Measurements from ENCODE around the gene DCLRE1C. TPM values are rescaled to one million over a fixed set of nuclear protein-coding genes. Genes with fewer than 3 reads are reported as not detected.
"Not testable (repeated sequence)": the region's sequence is repeated elsewhere in the genome, so short reads cannot be mapped to it uniquely, and the experiment has no call there.

Gene DCLRE1C
- total RNA-seq, 4 donors from 2014 or later, result 10.5 to 22.6 (median 16.6) TPM

GRCh38 chr10:14910953-14911352 is 42.9 kb downstream of the DCLRE1C start:
- H3K36me3 ChIP-seq, result no peaks in the 10 kb centered on the region

GRCh38 chr10:14909101-14909500 is 44.8 kb downstream of the DCLRE1C start:
- intact Hi-C loops (cut with DNase I; ENCODE audit: low total_unique reads), result no loop called here

More at GRCh38 chr10:14910953-14911352, 42.9 kb downstream of the DCLRE1C start:
- Histone ChIP-seq H3K27ac (no peak overlapping the region), H3K9me3 (no peaks in the 10 kb centered on the region), H3K4me1 (no peaks in the 10 kb centered on the region), H3K4me3 (no peak overlapping the region), H3K27me3 (no peaks in the 10 kb centered on the region)
- intact Hi-C loops (cut with DNase I; ENCODE audit: low total_unique reads), result no loop called here
- no peak for TF ChIP-seq POLR2A (IDR thresholded peaks at IDR 0.05)
- TF ChIP-seq CTCF (IDR thresholded peaks at IDR 0.05), result no peak
- DNase-seq, result no peak

GRCh38 chr10:14907591-14907990 is 46.3 kb downstream of the DCLRE1C start:
- H3K9me3 ChIP-seq; H3K27ac ChIP-seq; H3K4me1 ChIP-seq; DNase-seq; H3K36me3 ChIP-seq; H3K27me3 ChIP-seq; intact Hi-C loops (cut with DNase I; ENCODE audit: low total_unique reads); H3K4me3 ChIP-seq: not testable (repeated sequence)

More at GRCh38 chr10:14909101-14909500, 44.8 kb downstream of the DCLRE1C start:
- Histone ChIP-seq H3K27ac (no peak overlapping the region), H3K27me3 (no peaks in the 10 kb centered on the region), H3K36me3 (no peaks in the 10 kb centered on the region), H3K4me3 (no peak overlapping the region), H3K9me3 (no peaks in the 10 kb centered on the region), H3K4me1 (no peaks in the 10 kb centered on the region)
- TF ChIP-seq POLR2A (IDR thresholded peaks at IDR 0.05) (no peak), CTCF (IDR thresholded peaks at IDR 0.05) (no peak)
- no peak for DNase-seq

GRCh38 chr10:14906765-14907164 is 47.1 kb downstream of the DCLRE1C start:
- H3K4me1 ChIP-seq, result no peaks in the 10 kb centered on the region
- H3K4me3 ChIP-seq, result no peak overlapping the region
- no peak overlapping the region for H3K27ac ChIP-seq
- no peaks in the 10 kb centered on the region for H3K9me3 ChIP-seq
- TF ChIP-seq POLR2A (IDR thresholded peaks at IDR 0.05), result no peak
- TF ChIP-seq CTCF (IDR thresholded peaks at IDR 0.05), result no peak
- H3K36me3 ChIP-seq, result no peaks in the 10 kb centered on the region
- no peaks in the 10 kb centered on the region for H3K27me3 ChIP-seq
- no peak for DNase-seq
- intact Hi-C loops (cut with DNase I; ENCODE audit: low total_unique reads), result no loop called here

GRCh38 chr10:14905890-14906289 is 48.0 kb downstream of the DCLRE1C start:
- H3K4me1 ChIP-seq, result no peaks in the 10 kb centered on the region
- no peak overlapping the region for H3K4me3 ChIP-seq
- TF ChIP-seq POLR2A (IDR thresholded peaks at IDR 0.05) (no peak), CTCF (IDR thresholded peaks at IDR 0.05) (no peak)
- H3K27ac ChIP-seq, result no peak overlapping the region
- DNase-seq, result no peak
- intact Hi-C loops (cut with DNase I; ENCODE audit: low total_unique reads), result no loop called here
- no peaks in the 10 kb centered on the region for H3K36me3 ChIP-seq
- no peaks in the 10 kb centered on the region for H3K9me3 ChIP-seq
- H3K27me3 ChIP-seq, result no peaks in the 10 kb centered on the region

- H3K9me3 ChIP-seq, result no peaks in the 10 kb centered on the region
- intact Hi-C loops (cut with DNase I; ENCODE audit: low total_unique reads), result no loop called here
- no peak overlapping the region for H3K4me3 ChIP-seq
- no peaks in the 10 kb centered on the region for H3K36me3 ChIP-seq
- H3K27me3 ChIP-seq, result no peaks in the 10 kb centered on the region
- H3K27ac ChIP-seq, result no peak overlapping the region
- H3K4me1 ChIP-seq, result no peaks in the 10 kb centered on the region
- TF ChIP-seq CTCF (IDR thresholded peaks at IDR 0.05), result no peak
- TF ChIP-seq POLR2A (IDR thresholded peaks at IDR 0.05), result no peak
- DNase-seq, result no peak
Observed at GRCh38 chr10:14904864-14905263, 49.0 kb downstream of the DCLRE1C start.
